ENCODE measurements around the gene UBN2.

- TF ChIP-seq CTCF (IDR thresholded peaks at IDR 0.05), result no peak
- TF ChIP-seq POLR2A (IDR thresholded peaks at IDR 0.05), result no peak
Observed at GRCh38 chr7:139339025-139339424, 108.0 kb downstream of the UBN2 start.
